Choroid plexus epithelial cell (primary cell): ENCODE measurements around the gene ZBTB7C.

Experiments
- DNase-seq: peaks from one replicate; pipeline ENCODE4 v3.0.0-alpha.2; 2010; ENCODE audit warnings: low read depth
- H3K4me3 ChIP-seq: 2 replicates; pipeline ENCODE4 v1.5.1; 2011; ENCODE audit warnings: low read depth, mild to moderate bottlenecking, control low read depth, low read length, moderate library complexity
- TF ChIP-seq, protein P1 (sequence below): conservative IDR thresholded peaks from 2 replicates; pipeline ENCODE4 v1.5.1; 2011; ENCODE audit warnings: low read depth, mild to moderate bottlenecking, control low read depth, inconsistent platforms, low read length, moderate library complexity

ZBTB7C gene

DNA sequence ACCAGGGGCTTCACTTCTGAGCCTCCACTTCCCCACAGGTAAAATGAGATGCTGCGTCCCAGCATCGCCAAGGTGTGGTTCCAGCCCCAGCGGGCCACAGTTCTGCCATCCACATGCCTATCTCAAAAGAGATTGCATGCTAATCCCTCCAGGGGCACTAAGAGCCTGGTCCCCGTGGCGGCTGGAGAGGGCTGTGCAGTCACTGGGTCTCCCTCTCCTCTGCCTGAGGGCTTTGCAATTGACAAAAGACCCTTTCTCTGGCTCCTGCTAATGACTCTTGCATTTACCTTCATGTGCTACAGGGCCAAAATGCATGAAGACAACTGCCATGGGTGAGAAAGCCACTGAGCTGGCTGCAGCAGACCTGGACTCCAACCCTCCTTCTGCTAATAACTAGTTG lies 18.5 kb downstream of the ZBTB7C start:
- no peak overlapping the region for H3K4me3 ChIP-seq
- no peak for DNase-seq
- TF ChIP-seq, protein P1, sequence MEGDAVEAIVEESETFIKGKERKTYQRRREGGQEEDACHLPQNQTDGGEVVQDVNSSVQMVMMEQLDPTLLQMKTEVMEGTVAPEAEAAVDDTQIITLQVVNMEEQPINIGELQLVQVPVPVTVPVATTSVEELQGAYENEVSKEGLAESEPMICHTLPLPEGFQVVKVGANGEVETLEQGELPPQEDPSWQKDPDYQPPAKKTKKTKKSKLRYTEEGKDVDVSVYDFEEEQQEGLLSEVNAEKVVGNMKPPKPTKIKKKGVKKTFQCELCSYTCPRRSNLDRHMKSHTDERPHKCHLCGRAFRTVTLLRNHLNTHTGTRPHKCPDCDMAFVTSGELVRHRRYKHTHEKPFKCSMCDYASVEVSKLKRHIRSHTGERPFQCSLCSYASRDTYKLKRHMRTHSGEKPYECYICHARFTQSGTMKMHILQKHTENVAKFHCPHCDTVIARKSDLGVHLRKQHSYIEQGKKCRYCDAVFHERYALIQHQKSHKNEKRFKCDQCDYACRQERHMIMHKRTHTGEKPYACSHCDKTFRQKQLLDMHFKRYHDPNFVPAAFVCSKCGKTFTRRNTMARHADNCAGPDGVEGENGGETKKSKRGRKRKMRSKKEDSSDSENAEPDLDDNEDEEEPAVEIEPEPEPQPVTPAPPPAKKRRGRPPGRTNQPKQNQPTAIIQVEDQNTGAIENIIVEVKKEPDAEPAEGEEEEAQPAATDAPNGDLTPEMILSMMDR, result no peak

GRCh38 chr18:48388478-48388877 lies 20.7 kb downstream of the ZBTB7C start:
- TF ChIP-seq, protein P1, result no peak
- no peak overlapping the region for H3K4me3 ChIP-seq
- no peak for DNase-seq

DNA sequence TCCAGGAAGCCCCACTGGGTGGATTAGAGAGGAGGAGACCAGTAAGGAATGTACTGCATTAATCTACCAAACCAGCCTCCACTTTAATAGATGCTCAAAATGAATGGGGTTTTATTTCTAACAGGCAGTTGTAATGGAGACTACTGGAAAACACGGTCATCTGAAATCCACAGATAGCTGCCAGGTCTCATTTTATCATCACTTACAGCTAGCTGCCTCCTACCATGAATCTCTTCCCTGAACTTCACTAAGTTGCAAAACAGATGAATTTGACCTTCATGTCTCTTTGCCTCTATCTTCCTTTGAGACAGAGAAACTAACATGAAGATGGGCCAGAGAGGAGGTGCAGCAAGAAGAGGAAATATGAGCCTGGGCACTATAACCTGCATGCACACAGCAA lies 21.9 kb downstream of the ZBTB7C start:
- DNase-seq, result no peak
- no peak overlapping the region for H3K4me3 ChIP-seq
- TF ChIP-seq, protein P1, result no peak

GRCh38 chr18:48385596-48385995 lies 23.6 kb downstream of the ZBTB7C start:
- H3K4me3 ChIP-seq, result no peak overlapping the region
- TF ChIP-seq, protein P1, result no peak
- no peak for DNase-seq

DNA sequence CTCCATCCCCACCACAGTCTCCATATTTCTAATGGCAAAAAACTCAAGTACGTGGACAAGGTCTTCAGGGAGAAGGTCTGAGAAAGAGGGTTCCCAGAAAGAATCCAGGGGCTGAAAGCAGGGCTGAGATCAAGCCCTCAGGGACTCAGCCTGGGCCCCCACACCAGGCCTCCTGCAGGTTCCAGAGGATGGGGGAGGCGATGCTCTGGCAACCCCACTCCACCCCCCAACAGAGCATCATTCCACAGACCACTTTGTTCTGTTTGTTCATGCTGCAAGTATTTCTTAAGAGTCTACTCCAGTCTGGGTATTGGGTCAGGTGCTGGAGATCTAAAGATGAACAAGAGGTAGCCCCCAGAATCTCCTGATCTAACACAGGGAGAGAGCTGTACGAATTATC lies 32.2 kb downstream of the ZBTB7C start:
- TF ChIP-seq, protein P1, result no peak
- H3K4me3 ChIP-seq, result no peak overlapping the region
- no peak for DNase-seq

DNA sequence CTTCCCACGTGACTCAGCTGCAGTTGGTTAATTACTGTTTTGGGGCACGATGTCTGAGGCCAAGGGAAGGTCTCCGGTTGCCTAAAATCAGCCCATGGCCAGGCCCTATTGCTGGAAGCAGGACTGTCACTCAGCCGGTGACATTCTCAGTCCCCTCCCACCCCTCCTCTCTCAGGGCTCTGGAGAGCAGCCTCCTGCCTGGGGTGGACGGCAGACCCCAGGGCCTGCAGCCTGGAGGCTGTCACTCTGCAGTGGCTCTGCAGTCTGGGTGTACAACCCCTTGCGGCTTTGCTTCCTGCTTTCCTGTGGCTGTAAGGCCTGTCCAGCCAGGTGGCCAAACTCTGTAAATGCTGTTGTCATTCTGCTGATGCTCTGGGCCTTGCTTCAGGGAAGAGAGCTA lies 32.8 kb downstream of the ZBTB7C start:
- H3K4me3 ChIP-seq, result no peak overlapping the region
- no peak for DNase-seq
- TF ChIP-seq, protein P1, result no peak

DNA sequence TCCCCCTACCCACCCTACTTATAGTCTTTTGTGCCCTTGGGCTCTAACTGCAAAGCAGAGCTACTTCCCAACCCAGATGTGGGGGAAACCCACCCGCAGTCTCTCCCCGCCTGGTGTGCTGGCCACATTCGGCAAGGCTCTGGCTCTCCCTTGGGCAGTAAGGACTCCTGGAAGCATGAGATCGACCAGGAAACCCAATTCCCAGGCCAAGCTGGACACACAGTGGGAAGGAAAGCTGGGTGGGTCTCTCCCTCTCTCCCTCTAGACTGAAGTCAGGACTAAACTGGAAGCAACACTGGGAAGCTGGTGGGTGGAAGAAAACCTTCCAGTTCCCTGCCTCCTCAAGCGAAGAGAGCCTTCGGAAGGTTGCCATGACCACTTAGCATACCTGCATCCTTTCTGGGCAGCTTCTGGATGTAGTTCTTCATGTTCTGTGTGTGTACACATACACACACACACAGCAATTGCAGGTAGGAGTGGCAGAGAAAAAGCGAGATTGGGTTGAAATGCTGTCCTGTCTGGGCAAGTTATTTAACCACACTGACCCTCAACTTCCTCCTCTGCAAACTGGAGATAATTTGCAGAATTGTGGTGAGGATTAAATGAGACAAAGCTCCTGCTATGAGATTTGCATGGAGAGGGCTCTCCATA lies 33.9 kb downstream of the ZBTB7C start:
- no peak for DNase-seq
- TF ChIP-seq, protein P1, result no peak
- H3K4me3 ChIP-seq, result no peak overlapping the region
